HG03045 (cell line): ENCODE measurements around the gene CPHXL2.

Experiments used
- ATAC-seq: cut with Tn5 transposase; IDR thresholded peaks from one replicate; pipeline ENCODE4 v1.9.1; 2021; ENCODE audit warnings: mild to moderate bottlenecking, moderate library complexity; ENCODE audit not compliant: unreplicated experiment

Gene CPHXL2

DNA sequence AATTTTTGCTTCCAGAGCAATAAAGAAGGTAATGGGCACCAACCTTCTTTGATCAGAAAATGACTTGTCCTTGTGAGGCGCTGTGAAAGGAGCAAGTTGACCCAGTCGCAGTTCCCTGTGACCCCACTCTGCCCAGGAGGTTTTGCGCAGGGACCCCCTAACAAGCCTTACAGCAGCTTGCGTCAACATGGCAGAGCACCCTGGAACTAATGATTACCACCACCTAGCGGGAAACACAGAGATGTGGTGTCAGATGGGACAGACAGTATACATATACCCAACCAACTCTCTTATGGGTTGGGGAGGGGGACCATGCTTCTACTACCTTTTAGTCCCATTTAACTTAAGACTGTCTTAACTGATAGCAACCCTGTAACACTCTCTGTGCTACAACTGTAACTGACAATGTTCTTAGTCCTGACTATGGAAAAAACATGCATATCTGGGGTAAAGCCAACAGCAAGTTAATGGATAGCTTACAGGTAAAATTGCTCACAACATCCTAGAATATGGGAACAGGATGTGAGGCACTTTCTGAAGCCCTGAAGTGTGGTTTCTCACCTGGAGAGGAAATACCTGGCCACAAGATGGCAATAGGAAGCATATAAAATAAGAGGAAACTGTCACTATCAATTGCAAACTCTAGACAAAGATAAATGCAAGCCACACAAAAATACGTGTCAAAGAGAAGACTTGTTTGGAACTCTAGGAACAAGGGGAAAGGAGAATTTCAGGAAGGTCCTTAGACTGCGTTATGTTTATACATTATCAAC, 32.4 kb downstream of the CPHXL2 start:
- ATAC-seq, result no peak

- no peak for ATAC-seq
Measured at GRCh38 chr16:75640598-75640997, 36.2 kb downstream of the CPHXL2 start.

DNA sequence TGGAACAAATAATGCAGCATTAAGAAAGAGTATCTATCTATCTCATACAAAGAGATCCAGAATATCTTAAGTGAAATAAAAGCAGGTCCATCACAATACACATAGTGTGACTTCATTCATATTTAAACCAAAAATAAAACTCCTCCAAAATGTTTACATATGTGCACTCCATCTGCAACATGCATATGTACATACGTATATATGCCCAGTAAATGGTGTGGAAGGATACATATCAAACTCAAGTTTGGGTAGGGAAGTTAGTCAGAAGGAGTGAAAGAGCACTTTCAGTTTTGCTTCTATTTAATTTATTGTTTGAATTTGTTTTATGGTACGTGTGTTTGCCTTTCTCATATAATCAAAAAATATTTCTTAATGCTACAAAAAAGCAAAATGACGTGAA, 41.8 kb downstream of the CPHXL2 start:
- no peak for ATAC-seq

- no peak for ATAC-seq
Measured at GRCh38 chr16:75632857-75633256, 44.0 kb downstream of the CPHXL2 start.

DNA sequence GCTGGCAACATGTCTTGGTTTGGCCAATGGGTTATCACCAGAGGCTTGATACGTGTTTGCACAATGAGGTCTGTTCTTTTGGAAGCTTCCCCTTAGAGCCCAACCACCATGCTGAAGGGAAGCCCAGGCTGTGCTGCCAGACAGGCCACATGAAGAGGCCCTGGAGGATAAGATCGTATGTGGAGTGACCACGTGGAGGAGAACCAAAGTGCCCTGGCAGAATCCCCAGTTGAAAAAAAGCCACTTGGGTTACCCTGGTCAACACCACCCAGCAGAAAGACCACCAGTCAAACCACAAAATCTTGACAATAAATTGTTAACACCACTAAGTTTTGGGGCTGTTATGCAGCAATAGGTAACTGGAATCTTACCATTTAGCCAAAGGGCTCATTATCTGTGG, 46.8 kb downstream of the CPHXL2 start:
- ATAC-seq, result no peak

DNA sequence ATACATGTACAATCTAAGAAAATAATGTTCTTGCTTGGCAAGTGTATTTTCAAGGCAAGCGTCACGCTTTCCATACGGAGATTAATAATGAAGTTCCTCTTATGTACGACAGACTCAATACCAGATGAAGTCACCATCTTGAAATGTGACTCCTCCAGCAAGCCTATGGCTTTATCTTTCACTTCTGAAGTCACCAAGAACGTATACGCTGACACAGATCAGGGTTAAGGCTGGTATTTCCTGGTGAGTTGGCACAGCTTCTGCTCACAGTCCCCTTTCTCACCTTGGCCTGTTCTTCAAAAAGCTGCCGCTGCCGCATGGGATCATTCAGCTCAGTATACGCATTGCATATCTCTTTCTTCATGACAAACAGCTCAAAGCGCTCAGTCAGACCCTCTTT, 47.7 kb downstream of the CPHXL2 start:
- ATAC-seq, result no peak

DNA sequence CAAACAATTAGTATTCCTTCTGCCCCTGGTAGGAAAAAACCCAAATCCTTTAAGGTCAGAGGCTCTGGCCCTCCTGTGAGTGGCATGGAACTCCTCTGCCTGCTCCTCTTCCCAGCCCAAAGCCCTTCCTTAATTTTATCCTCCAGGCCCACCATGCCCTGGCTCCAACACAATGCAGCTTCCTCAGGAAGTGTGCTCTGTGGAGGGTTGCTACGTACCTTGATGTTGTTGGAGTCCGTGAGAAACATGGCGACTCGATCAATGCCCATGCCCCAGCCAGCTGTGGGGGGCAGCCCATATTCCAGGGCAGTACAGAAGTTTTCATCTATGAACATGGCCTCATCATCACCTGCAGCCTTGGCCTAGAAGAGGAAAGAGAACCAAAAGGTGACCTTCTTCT, 48.5 kb downstream of the CPHXL2 start:
- no peak for ATAC-seq

DNA sequence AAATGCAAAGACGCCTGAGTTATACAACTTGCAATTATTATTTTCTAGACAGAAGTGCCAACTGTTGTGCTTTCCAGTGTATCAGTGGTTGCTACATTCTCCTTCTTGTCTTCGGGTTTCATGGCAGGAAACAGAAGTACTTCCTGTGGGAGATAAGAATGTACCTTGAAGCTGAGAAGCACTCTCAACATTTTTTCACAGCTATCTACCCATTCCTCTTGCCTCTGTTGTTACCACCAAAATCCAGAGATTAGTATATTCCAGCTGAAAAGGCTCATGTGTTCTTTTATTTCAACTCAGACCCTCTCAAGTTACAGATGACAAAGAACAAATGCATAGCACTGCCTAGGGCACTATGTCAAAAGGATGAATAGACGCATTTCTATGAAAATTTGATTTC, 49.0 kb downstream of the CPHXL2 start:
- no peak for ATAC-seq

DNA sequence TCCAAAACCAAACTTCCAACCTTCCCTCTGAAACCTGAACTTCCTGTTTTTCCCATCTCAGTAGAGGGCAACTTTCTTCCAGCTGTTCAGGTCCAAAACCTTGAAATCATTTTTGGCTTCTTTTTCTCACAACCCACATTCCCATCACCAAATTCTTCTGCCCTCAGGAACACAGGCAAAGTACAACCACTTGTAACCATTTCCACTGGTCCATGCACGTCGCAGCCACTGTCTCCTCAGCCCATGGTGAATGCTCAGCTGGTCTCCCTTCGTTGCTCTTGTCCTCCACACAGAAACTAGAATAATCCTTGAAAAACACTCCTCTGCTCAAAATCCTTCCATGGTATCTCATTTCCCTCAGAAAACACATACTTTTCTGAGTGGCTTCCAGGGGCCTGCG, 50.0 kb downstream of the CPHXL2 start:
- no peak for ATAC-seq

GRCh38 chr16:75624921-75625334, 51.9 kb downstream of the CPHXL2 start:
- ATAC-seq, result no peak

DNA sequence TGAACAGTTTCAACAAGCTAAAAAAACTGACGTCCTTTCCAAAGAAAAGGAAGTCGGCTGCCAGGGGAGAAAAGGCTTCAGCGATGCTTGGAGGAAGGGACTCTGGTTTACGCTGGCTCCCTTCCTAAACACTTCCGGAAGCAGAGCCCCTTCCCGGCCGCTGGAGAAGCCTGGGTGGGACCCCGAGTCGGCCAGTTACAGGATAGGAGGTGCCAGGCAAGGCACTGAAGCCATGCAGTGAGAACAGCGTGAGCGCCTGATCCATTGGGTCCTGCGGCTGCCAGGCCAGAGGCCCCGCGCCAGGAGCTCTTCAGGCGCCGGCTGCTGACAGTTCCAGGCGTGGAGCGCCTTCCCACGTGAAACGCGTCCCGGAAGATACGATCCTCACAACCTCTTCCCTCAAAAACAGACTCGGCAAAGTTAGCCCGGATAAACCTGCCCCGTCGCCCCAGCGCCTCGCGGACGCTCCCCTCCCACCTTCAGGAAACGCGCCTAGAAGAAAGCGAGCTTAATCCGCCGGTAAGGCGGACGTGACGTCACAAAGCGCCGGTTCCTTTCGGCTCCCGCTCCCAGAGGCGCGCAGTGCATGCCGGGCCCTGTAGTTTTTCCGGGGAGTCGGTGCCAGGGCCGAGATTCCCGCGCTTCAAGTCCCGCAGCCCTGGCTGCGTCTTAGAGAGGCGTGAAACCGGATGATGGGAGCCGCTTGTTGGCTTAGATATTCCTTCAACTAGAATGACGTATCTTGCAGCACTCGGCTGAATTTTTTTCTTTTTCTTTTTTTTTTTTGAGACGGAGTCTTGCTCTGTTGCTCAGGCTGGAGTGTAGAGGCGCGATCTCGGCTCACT, 53.8 kb downstream of the CPHXL2 start, which contains the start of gene ADAT1:
ADAT1 (minus strand) TSS at position 521 of the 845 bp plus-strand sequence. CDS start 2,482 bp downstream, outside the sequence.
- peak; percentile 92 for ATAC-seq

DNA sequence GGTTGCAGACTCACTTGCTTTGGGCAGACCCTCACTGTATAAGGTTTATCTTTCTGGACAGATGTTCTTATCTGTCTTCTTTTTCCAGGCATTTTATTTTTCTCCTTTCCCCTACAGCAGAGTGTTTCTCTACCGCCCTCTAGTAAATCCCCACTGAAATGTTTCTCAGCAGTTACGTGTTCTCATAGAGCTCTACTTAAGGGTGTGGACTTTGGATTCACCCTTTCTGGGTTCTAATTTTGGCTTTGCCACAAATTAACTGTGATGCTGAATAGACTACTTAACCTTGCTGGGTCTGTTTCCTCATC, 55.7 kb downstream of the CPHXL2 start:
- no peak for ATAC-seq

DNA sequence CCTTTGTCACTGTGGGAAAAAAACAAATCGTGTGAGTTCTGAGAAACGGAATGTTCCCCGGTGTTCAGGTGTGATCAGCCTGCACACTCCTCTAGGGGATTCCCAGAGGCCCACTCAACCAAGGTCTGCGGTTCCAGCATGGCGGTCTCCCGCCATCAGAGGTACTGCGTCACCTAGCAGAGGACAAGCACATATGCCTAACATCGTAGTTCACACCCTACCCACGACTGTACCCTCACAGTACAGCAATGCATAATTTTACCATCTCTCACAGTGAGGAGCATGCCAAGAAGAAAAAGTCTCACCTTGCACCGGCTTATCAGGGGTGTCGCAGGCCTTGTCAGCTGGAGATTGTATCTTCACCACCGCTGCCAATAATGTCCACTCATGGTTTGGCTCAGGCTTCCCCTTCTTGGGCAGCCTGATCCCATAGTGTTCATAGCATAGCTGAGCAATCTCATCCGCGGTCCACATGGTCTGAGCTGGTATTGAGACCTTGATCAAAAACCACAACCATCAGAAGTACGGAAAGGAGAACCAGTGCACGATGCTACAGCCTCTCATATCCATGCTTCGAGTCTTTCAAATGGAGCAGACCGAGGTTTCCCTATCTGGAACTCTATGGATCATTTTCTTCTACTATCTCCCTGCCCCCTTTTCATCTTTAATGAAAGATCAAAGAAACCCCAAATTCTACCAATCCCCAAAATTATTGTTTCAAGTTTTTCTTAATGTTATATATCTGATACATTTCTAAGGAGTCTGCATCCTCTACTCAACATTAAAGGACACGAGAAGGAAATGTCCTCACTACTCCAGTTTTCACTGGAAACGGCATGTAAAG, 56.3 kb downstream of the CPHXL2 start:
- ATAC-seq, result no peak

DNA sequence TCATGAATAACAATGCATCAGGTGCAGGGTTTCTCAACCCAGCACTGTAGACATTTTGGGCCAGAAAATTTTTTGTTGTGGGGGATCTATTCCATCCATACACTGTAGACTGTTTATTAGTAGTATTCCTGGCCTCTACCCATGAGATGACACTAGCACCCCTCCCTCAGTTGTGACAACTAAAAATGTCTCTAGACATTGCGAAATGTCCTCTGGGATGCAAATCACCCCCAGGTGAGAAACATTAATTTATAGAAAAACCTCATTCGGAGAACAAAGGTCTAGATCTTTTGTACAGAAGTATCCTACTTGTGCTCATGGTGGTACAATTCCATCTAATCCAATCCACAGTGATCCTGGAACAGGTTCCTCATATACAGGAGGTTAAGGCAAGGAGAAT, 58.0 kb downstream of the CPHXL2 start:
- ATAC-seq, result no peak

DNA sequence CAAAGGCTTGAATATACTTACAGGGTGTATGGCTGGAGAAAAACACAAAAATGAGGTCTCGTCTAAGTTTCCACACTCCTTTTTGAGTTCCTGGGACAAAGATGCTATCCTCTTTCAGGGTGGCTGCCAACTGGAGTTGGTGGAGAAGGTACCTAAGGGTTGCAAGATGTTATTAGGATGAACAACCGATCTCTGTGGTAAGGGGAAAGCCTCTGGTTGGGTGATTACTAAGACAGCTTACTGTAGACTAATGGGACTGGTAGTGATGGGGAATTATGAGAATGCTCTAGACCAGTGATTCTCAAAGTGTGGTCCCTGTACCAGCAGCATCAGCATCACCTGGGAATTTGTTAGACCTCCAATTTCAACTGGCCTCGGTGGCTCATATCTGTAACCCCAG, 59.7 kb downstream of the CPHXL2 start:
- ATAC-seq, result no peak

DNA sequence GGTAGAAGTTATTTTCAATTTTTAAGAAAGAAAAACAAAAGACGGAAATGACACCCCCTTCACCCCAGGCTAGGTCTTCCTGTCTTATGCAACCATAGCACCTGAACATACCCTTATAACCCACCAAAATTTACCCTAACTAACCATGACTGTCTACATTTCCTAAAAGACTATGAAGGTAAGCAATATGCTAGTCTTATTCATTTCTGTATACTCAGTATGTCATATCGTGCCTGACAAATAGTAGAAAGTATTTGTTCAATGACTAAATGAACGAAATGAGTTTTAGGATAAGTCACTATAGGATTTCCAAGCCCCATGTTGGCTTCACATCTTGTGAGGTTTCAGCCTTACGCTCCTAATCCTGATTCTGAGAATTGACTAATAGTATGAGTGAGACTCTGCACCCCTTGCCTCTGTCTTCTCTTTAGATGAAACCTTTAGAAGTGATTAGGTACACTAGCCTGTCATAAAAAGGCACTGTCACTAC, 60.2 kb downstream of the CPHXL2 start:
- peak; percentile 54 for ATAC-seq

GRCh38 chr16:75615619-75616018, 61.2 kb downstream of the CPHXL2 start:
- ATAC-seq, result no peak

GRCh38 chr16:75614066-75614897, 62.5 kb downstream of the CPHXL2 start:
- no peak for ATAC-seq
